IPS DF 19.7 (cell line): ENCODE data around the gene SSBP3.

Experiments used
- DNase-seq: peaks from one replicate; pipeline ENCODE4 v3.0.0-alpha.2; 2013; ENCODE audit warnings: low read depth, low spot score

SSBP3 gene

DNA sequence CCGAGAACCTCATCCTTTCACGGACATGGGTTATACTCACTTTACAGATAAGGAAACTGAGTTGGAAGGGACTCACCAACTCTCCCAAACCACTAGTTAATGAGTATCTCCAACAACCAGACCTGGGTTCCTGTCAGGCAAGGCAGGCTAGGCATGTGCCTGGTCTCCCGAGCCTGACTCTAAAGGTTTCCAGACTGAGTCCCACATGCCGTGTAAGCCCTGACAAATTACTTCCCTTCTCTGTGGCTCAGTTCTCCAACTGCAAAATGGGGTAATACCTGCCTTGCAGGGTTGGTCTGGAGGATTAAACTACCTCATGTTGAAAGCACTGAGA is 34.3 kb downstream of the SSBP3 start:
- no peak for DNase-seq

DNA sequence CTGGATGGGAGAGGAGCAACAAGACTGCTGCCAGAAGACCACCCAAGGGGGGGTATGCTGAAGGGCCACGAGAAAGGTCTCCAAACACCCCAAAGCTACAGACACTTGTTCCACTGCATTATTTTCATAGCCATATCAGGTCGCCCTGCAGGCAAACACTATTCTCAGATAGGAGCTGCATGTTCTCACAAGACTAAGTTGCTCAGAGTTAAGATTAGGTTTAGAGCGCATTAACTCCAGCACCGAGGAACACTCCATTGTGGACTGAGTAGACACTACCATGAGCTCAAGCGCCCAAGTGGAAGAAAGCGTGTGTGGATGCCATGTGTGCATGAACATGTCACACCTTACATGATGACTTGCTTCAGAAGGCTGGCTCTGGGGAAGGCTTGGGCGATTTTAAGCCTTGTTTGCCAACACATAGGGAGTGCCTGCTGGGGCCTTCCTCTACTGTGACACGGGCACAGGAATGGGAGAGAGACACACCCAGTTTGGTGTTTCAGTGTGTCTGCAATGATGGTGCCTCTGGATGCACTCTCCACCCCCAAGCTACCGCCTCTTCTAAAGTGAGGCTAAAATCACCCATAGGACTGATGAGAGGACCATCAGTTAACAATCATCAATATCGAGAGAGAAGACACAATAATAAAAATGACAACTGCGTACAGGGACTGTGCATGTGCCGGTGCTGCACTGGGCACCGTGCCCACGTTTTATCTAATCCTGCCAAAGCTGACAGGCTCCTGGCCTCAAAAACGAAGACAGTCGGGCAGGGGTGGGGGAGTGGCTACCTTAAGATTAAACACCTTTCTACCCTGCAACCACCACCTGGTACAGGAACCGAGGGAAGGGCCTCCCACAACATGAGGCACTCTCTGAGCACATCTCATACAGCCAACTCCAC is 34.9 kb downstream of the SSBP3 start:
- DNase-seq: no peak

DNA sequence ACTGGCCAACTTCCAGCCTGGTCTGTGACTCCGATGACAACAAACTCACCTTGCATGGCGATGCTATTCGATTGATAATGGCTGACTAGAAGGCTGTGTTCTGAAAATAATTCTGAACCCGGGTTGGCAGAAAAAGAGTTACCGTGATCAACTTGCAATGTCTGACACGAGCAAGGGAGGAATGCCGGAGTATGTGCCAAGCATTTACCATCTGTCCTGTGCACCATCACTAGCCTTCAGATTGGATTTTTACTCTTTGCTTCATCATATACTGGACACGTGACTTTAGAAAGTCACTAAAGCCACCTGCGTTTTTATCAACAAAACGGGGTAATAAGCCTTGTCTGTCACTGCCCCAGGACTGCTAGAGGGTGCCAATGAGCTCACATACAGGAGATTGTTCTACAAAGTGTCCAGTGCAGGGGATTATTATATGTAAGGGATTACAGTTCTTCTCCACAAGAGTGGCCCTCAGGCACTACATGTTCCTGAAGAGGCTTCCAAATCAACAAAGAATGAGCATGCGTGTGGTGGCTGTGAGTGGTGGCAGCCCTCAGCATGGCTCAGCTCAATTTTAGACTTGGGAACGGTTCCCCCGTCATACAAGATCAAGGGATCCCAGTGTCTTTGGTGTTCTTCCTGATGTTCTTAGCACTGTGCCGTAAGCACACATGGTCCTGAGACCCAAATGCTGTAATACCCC is 35.8 kb downstream of the SSBP3 start:
- no peak for DNase-seq

DNA sequence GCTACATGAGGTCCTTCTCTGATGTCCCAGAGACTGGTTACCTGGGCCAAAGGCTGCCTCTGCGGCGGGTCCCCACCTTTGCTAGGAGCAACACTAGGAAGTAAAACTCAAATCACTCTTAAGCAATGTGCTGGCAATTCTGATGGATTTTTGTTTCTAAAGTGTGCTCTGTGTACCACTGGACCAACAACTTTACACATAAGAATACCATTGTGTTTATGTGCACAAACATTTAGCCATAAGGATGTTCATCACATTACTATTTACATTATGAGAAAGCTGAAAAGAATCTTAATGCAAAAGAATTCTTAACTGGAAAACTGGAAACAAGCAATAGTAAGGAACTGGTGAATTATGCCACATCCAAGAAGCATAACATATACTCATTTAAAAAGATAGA is 38.6 kb downstream of the SSBP3 start:
- no peak for DNase-seq

DNA sequence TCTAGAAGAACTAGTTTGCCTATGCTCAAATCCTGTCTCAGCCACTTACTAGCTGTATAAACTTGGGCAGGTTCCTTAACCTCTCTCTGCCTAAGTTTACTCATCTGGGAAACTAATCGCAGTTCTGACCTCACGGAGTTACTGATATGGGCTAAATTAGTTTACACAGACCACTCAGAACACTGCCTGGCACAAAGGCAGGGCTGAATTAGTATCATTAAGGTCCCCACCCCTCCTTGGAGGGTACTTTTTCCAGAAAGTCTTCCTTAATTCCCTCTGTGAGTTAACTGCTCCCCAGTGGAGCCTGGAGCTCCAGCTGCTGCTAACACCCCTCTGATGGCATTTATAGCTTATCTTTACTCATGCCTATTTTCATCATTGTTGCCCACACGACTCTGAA is 40.3 kb downstream of the SSBP3 start:
- DNase-seq: no peak

DNA sequence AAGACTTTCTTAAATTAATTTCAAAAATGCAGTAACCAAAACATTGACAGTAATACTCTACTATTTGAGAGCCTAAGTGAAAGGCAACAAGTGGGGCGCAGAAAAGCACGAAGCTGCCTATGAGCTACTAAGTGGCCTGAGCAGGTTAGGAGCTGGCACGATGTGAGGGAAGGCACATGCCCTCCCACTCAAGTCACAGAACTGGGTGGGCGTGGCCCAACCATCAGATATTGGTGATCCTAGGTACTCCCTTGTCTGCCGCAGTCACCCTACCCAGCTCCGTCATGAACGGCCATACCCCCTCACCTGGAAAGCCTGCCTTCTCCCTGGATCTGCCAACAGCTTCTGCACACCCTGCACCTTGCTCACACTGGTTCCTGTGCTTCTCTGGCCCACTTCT is 40.8 kb downstream of the SSBP3 start:
- no peak for DNase-seq

DNA sequence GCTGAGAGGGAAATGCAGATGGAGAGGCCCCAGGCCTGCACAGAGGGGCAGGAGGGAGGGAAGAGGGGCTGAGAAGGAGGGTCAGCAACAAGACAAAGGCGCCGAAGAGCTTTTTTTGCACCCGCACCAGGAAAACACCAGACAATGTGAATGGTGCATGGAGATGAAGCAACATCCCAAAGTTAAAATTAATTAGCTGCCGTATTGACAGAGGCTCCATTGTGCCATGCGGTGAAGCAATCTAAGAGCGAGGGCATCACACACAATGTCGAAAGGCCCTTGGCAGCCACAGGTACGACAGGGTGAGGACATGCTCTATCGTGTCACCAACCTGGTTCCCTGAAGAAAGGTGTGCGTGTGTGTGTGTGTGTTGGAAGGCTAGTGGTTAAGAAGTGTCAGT is 41.2 kb downstream of the SSBP3 start:
- no peak for DNase-seq

DNA sequence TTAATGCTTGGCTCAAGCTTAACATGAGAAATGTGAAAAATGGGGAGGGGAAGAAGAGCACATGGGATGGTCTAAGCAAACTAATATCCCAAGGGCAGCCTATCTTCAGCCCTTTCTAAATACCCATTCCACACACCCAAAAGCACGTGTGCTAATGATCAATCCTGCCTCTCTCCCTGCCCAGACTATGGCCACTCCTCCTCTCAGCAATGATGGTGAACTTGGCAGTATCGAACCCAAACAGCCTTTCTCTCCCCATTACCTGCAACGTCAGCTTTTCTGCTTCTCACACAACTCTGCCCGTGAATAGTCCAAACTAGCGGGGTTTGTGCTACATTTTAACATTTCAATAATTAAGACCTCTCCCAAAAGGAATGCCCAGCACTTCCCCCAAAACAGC is 41.6 kb downstream of the SSBP3 start:
- no peak for DNase-seq

DNA sequence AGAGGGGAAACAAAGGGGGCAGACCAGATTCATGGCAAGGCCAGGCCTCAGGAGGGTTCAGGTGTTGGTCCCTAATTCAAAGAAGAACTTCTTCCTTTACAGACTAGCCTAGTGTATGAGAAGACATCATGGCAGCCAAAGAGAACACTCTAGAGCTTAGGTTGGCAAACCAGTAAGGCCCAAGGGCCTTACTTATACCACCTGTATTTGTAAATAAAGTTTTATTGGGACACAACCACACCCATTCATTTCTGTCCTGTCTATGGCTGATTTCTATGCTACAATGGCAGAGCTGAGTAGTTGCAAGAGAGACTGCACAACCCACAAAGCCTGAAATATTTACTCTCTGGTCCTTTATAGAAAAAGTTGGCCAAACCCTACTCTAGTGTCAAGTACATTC is 42.3 kb downstream of the SSBP3 start:
- no peak for DNase-seq

DNA sequence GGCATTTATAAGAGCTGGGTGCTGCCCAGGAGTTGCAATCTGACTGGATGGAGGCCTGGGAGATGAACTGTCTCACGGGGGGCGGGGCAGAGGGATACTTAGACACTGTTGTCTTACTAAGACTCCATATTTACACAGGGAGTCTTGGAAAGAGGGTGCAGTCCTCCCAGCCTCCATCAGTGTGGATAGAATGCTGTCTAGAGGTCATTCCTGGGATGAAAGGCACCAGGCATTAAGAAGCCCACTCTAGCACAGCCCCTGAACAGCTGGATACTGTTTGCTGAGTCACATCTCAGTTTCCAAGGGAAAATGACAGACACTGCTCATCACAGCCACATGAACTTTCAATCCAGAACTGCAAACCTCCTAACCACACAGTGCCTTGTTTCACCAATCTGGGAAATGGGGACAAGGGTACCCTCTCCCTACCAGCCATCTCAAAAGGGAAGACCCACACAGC is 43.3 kb downstream of the SSBP3 start:
- DNase-seq: no peak

DNA sequence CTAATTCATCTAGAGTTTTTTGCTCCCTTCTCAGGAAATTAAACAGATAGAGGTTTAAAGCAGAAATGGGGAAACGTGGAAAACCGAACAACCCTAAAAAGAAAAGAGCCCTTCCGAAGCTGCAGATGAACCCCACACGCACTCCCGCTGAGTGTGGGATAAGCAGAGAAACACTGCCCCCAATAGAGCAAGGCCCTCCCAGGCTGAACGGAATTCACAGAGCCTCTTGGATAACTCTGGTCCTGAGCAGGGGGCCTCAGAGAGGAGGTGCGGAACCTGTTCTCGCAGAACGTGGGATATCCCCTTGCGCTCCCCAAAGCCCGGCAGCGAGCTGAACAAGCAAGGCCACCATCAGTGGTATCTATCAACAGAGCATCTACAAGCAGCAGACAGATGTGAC is 44.9 kb downstream of the SSBP3 start:
- no peak for DNase-seq

DNA sequence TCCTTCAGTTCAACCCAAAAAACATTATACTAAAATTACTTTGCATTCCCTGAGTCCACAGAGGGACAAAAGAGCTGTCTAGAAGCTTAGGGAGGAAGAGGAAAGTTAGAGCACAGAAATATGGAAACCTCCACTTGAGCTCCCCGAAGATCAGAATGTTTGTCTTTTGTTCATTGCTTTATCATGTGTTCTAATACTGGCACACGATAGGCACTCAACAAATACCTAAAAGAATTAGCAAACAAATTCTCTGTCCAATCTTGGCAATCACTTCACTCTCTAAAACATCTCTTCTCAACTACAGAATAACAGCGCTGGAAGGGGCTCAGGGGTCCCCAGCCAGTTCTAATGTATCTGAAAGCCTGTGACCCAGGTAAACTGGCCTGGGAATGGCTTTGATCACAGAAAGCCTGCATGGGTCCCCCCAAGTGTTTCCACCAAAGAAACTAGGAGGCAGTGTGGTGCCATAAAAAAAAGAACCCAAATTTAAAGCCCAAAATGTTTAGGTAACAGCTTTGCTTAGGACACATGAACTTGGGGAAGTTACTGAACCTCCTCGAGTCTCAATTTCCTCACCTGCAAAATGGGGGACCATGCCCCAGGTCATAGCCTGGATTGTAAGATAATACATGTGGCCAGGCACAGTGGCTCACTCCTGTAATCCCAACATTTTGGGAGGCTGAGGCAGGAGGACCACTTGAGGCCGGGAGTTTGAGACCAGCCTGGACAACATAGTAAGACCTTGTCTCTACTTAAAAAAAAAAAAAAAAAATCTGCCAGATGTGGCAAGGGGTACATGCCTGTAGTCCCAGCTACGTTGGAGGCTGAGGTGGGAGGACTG is 45.8 kb downstream of the SSBP3 start:
- no peak for DNase-seq

DNA sequence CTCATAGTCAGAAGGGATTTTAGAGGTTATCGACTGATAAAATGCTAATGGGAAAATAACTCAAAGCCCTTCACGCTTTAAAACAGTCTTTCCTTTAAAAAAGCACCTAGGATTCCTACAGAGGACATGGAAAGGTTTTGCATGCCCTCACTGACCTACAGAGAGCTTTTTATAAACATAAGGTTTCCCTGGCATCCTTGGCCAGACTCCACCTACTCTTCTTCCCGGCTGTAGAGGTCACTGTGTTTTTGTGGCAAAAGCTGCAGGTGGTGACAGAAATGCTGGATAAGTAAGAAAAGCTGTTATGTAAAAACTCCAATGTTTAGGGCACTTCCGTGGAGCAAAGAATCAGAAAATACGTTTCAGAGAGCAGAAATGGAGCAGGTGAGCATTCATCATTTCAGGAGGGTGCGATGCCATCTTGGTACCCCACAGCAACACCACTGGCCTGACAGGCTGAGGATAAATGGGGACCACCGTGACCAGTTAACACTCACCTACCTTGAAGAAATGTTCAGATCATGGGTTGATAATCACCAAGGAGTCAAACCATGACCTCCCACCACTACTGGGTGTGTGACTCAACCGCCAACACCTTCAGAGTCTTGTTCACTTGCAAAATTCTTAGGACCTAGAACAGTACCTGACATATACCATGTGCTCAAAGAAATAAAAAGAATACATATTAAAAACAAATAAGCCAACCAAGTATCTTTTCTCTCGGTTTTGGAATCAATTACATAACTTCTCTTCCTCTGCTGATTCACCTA is 46.6 kb downstream of the SSBP3 start:
- DNase-seq: no peak

DNA sequence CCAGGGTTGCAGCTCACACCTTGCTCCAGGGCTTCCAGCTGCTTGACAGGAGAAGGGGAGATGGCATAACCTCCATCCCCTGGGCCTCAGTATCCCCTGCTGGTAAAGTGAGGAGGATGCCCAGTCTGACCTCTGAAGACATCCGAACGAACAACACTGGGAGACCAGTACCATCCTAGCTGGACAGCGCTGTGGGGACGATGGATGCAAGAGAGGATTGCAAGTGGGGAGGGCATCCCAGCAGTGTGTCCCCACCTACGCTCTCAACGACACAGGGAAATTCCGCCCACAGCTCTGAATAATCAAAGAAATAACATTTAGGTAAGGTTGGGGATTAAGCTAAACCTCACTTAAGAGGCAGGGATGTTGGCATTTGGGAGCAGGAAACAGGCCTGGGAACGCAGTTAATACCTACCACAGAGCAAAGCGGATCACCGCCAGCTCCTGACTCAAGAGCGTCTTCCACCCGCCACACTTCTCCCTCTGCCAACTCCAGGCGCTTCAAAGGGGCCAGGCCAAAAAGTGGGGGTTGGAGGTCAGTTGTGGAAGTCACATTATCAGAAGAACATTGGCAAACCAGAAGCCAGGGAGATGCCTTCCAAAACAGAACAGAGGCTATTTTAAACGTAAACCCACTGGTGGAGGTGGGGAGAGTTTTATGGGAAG is 47.6 kb downstream of the SSBP3 start:
- no peak for DNase-seq

DNA sequence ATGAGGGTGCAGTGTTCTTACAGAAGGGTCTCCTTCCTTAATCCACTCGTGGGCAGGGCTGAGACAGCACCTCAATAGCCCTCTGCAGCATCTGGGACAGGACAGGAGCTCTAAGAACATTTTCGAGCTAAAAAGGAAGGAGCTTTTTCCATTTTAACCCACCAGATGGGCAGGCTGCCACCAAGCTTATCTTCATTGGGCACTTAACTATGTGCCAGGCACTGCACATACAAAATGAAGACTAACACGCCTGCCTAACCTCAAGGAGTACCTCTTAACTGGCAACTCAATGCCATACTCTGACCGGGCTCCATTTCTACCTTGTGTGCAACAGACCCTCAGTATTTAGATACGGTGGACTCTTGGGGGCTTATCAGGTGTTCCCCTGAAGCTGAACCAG is 48.2 kb downstream of the SSBP3 start:
- no peak for DNase-seq

DNA sequence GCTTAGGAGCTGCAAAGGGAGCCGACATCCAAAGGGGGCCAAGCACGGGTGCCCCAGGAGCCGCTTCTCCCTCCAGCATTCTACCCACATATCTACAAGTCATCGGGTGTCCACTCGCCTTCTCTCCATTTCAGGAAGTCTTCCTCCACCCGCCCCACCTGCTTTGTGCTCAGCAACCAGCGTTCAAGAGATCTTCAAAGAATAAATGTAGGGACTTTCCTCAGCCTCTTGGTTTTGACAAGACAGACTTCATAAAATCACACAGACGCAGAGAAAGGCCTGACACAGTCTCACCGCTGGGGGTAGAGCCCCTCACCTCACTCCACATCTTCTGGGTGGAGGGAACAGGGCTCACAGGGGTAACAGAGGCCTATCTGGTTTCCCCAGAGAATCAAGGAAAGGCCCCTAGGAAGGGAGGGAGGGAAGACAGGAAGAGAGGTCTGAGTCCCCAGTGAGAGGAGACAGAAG is 49.5 kb downstream of the SSBP3 start:
- DNase-seq: no peak

DNA sequence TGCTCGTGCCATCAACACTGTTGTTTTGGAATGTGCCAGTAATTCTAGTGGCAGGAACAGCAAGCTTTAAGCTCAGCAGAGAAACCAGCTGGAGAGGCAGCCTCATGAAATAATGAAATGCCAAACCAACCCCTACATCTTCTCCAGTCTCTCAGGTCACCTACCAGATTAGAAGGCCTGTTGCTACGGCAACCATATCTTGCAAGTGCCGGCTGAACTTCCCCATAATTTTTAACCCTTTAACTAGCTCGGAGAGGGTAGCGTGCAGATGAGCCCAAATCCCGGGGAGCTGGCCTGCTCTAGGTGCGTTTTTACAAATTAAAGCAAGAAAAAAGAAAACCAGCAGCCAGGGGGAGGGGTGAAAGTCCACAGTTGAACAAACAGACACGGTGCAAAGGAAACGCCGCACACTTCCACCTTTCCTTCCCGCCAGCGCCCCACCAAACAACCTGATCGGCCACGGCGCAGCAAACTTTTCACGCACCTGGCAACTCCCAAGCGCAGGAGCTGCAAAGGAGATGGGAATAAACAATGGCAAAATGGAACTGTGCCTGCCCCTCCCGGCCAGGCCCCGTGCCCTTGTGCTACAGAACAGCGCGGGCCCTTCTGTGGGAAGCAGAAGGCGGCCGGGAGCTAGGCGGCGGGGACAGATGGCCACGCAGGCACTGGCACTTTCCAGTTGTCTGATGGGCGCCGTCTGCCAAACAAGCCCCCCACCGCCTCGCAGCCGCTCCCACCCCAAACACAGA is 50.1 kb downstream of the SSBP3 start:
- no peak for DNase-seq

DNA sequence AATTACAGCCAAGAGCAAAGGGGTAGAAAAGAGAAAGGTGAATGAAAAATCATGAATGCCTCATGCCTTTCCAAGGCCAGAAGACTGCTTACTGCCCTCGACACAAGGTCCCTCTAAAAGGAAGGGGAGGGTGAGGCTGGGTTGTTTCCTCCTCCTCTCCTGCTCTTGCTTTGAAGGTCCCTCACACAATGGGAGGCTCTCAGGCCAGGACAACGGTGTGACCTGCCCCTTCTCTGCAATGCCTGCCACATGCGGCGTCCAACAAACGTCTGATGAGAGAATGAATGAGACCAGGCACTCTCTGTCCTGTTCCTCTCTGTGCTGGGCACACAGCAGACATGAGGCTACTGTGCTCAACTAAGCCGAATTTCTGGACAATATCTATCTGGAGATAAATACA is 51.3 kb downstream of the SSBP3 start:
- no peak for DNase-seq

DNA sequence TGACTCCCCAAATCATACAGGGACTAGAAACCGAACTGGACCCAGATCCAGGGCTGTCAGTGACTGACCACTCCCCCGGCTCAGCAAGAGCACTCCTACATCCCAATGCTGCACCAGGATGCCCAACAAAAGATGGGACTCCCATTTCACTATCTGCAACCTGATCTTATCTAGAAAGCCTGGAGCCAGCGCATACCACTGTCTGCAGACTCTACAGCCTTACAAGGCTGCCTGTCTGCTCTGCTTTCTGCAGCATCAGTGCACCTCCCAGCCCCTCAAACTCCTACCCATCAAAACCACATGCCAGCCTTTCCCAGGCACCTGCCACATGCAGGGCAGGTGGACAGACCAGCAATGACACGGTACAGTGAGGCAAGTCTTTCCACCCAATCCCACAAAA is 52.2 kb downstream of the SSBP3 start:
- no peak for DNase-seq

DNA sequence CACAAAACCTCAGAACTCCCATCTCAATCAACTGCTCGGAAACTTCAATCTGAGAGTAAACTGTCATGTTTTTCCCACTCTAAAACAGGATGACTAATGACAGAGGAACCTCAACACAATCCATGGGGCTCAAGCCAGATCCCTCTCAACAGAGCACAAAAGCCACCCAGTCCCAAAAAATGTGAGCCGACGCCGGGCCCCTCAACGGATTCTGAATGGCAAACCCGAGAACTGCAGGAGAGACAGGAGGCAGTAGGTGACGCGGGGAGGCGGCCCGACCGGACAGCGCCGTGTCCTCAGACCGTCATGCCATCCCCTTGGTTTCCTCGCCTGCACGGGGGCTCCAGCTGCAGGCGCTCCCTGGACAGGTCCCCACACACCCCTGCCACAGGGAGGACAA is 53.4 kb downstream of the SSBP3 start:
- no peak for DNase-seq
